IMR-90 (cell line): Measurements from ENCODE around the gene IQSEC1. TPM values are rescaled to one million over a fixed set of nuclear protein-coding genes. Genes with fewer than 3 reads are reported as not detected.

ENCODE experiments used
- ATAC-seq: fragments of 200-7000 bp; cut with Tn5 transposase; 2 replicates; pipeline ENCODE4 v1.9.1; 2020; ENCODE audit warnings: low read depth, mild to moderate bottlenecking, moderate library complexity
- BruUV-seq: library from RNA; stranded (reverse); fragments of 400-500 nt; replicated peaks from 2 replicates; lab custom pipeline; 2021; lab: Mats Ljungman, UMichigan
- CTCF ChIA-PET: fragments of 300-600 bp; formaldehyde crosslinking; extraction: SDS; loops from one replicate; lab custom pipeline; 2021; ENCODE audit warnings: antibody characterized with exemption; lab: Yijun Ruan, JAX
- POLR2A ChIA-PET: fragments of 300-600 bp; sonication (Branson Sonifier 250); formaldehyde crosslinking; loops from one replicate; lab custom pipeline; 2022; ENCODE audit warnings: antibody characterized with exemption; ENCODE audit not compliant: unreplicated experiment; lab: Charles Lee
- DNase-seq: peaks from one replicate; pipeline ENCODE4 v3.0.0; 2013
- H2AFZ ChIP-seq: replicated peaks from 2 replicates; pipeline ENCODE3; 2013; ENCODE audit warnings: low read length, mild to moderate bottlenecking; ENCODE audit not compliant: poor library complexity
- H2AK5ac ChIP-seq: 2 replicates; pipeline ENCODE4 v1.6.1; 2013; ENCODE audit warnings: low read depth, low read length, inconsistent platforms
- H2AK9ac ChIP-seq: replicated peaks from 2 replicates; pipeline ENCODE3; 2013; ENCODE audit warnings: mild to moderate bottlenecking, low read depth, low read length, moderate library complexity; ENCODE audit not compliant: poor library complexity
- H2BK120ac ChIP-seq: 2 replicates; pipeline ENCODE4 v1.6.1; 2013; ENCODE audit warnings: low read depth, low read length, inconsistent platforms
- H2BK15ac ChIP-seq: 3 replicates; pipeline ENCODE4 v1.6.1; 2013; ENCODE audit warnings: low read depth, low read length, inconsistent platforms
- H2BK20ac ChIP-seq: 2 replicates; pipeline ENCODE4 v1.6.1; 2013; ENCODE audit warnings: low read depth, mild to moderate bottlenecking, inconsistent platforms, low read length, moderate library complexity
- H2BK5ac ChIP-seq: 2 replicates; pipeline ENCODE4 v1.6.1; 2013; ENCODE audit warnings: mild to moderate bottlenecking, low read depth, low read length, inconsistent platforms; ENCODE audit not compliant: poor library complexity, severe bottlenecking
- H3K14ac ChIP-seq: replicated peaks from 2 replicates; pipeline ENCODE4 v1.6.1; 2013; ENCODE audit warnings: low read depth, low read length, inconsistent platforms
- H3K18ac ChIP-seq: 2 replicates; pipeline ENCODE4 v1.6.1; 2013; ENCODE audit warnings: low read depth, low read length, control low read depth
- H3K23ac ChIP-seq: 2 replicates; pipeline ENCODE4 v1.6.1; 2013; ENCODE audit warnings: low read depth, low read length, inconsistent platforms
- H3K27ac ChIP-seq: 2 replicates; pipeline ENCODE4 v1.5.1; 2013; ENCODE audit warnings: mild to moderate bottlenecking, control low read depth, low read length; ENCODE audit not compliant: insufficient read depth
- H3K27me3 ChIP-seq: 2 replicates; pipeline ENCODE4 v1.6.1; 2013; ENCODE audit warnings: low read length; ENCODE audit not compliant: control insufficient read depth, insufficient read depth
- H3K36me3 ChIP-seq: 2 replicates; pipeline ENCODE4 v1.6.1; 2013; ENCODE audit warnings: low read length, mixed read lengths; ENCODE audit not compliant: control insufficient read depth, insufficient read depth
- H3K4ac ChIP-seq: 2 replicates; pipeline ENCODE4 v1.6.1; 2013; ENCODE audit warnings: low read depth, low read length, inconsistent platforms
- H3K4me1 ChIP-seq: 2 replicates; pipeline ENCODE4 v1.6.1; 2013; ENCODE audit warnings: low read length, mixed read lengths; ENCODE audit not compliant: control insufficient read depth, insufficient read depth
- H3K4me2 ChIP-seq: 2 replicates; pipeline ENCODE4 v1.6.1; 2013; ENCODE audit warnings: low read depth, mild to moderate bottlenecking, control low read depth, low read length, moderate library complexity
- H3K4me3 ChIP-seq: 2 replicates; pipeline ENCODE4 v1.5.1; 2013; ENCODE audit warnings: low read depth, mild to moderate bottlenecking, control low read depth, low read length, moderate library complexity; ENCODE audit not compliant: insufficient read depth
- H3K56ac ChIP-seq: 2 replicates; pipeline ENCODE4 v1.6.1; 2013; ENCODE audit warnings: low read length, inconsistent platforms; ENCODE audit not compliant: insufficient read depth; ENCODE audit errors: extremely low read depth
- H3K79me1 ChIP-seq, 2 experiments: 2 replicates each; pipeline ENCODE4 v1.6.1; 2013; ENCODE audit warnings: low read length in 2 of 2, inconsistent platforms in 1 of 2, low read depth in 1 of 2
- H3K9ac ChIP-seq: 2 replicates; pipeline ENCODE4 v1.6.1; 2013; ENCODE audit warnings: low read depth, low read length, control low read depth
- H3K9me1 ChIP-seq: 2 replicates; pipeline ENCODE4 v1.6.1; 2013; ENCODE audit warnings: low read length, inconsistent platforms; ENCODE audit not compliant: insufficient read depth
- H3K9me3 ChIP-seq: 2 replicates; pipeline ENCODE4 v1.6.1; 2013; ENCODE audit warnings: low read length; ENCODE audit not compliant: control insufficient read depth, insufficient read depth
- H4K20me1 ChIP-seq: 2 replicates; pipeline ENCODE4 v1.6.1; 2013; ENCODE audit warnings: low read length, inconsistent platforms; ENCODE audit not compliant: insufficient read depth
- H4K5ac ChIP-seq: 2 replicates; pipeline ENCODE4 v1.6.1; 2013; ENCODE audit warnings: mild to moderate bottlenecking, low read depth, low read length, control low read depth
- H4K8ac ChIP-seq, 2 experiments: 2 replicates each; pipeline ENCODE4 v1.6.1; 2013; ENCODE audit warnings: low read depth in 2 of 2, low read length in 2 of 2, control low read depth in 1 of 2, inconsistent platforms in 1 of 2
- H4K91ac ChIP-seq: 2 replicates; pipeline ENCODE4 v1.6.1; 2013; ENCODE audit warnings: low read depth, low read length, inconsistent platforms; ENCODE audit not compliant: insufficient read depth
- BHLHE40 ChIP-seq: fragments of 150-350 bp; IDR thresholded peaks from 2 replicates; pipeline ENCODE4 v1.6.1; 2016; ENCODE audit warnings: mild to moderate bottlenecking, low read depth, low read length
- CEBPB ChIP-seq: IDR thresholded peaks from 2 replicates; pipeline ENCODE4 v1.6.1; 2012; ENCODE audit warnings: low read depth, low read length, improper control_type of control experiment
- CHD1 ChIP-seq: IDR thresholded peaks from 2 replicates; pipeline ENCODE4 v1.6.1; 2012; ENCODE audit warnings: low read depth, low read length, improper control_type of control experiment
- WGBS, 2 experiments: methylation state at CpG; one replicate each; pipeline versions ENCODE4 v1.1.5 to v1.1.7; 2013; ENCODE audit warnings: missing lambda C conversion rate in 2 of 2; ENCODE audit not compliant: insufficient read length in 1 of 2; ENCODE audit errors: extremely low coverage in 2 of 2; 5-methylcytosine and 5-hydroxymethylcytosine counted together
- dilution Hi-C: fragments of 300-500 bp; cut with HindIII; formaldehyde crosslinking; loops from one replicate; pipeline ENCODE4 v1.14.3; 2018; ENCODE audit warnings: low sequenced_read_pairs; ENCODE audit not compliant: unreplicated experiment
- in situ Hi-C: fragments of 300-500 bp; cut with MboI; formaldehyde crosslinking; loops from 3 replicates; pipeline ENCODE4 v1.14.3; 2019; ENCODE audit warnings: low sequenced_read_pairs, inconsistent platforms, mixed read lengths
- intact Hi-C: fragments of 100-400 bp; cut with micrococcal nuclease; formaldehyde crosslinking; loops from 2 replicates; pipeline ENCODE4 v1.10.0; 2022
- polyA plus RNA-seq, 3 experiments: library from polyadenylated mRNA; depleted of rRNA; stranded (reverse); fragments of >200 nt; gene quantifications; 2 replicates each; pipeline ENCODE4 v1.2.3, GENCODE V29; 2012; ENCODE audit warnings: low replicate concordance in 1 of 3
- total RNA-seq: library from RNA; depleted of rRNA; stranded (reverse); fragments of >200 nt; gene quantifications from 2 replicates; pipeline ENCODE4 v1.2.3, GENCODE V29; 2012

The IQSEC1 gene
- total and polyA plus RNA-seq, 2 of the 4 experiments (the other 2 are of a cell fraction): 5.9 to 11.9 TPM

GRCh38 chr3:13046569-13047274, 26.5 kb downstream of the IQSEC1 start:
- 71% methylated on average over 2 of the region's 15 CpGs; no CpG with 5 or more reads in 1 of the 2 experiments for WGBS, 2 experiments
- no peak overlapping the region for H3K23ac ChIP-seq
- H2BK15ac ChIP-seq: no peak overlapping the region
- no peaks in the 10 kb centered on the region for H3K79me1 ChIP-seq
- H3K27me3 ChIP-seq: peaks cover 38% of the 10 kb centered on the region
- no peak overlapping the region for H4K91ac ChIP-seq
- ChIA-PET CTCF (no interaction called here), POLR2A (no interaction called here)
- H2BK120ac ChIP-seq: no peak overlapping the region
- no peaks in the 10 kb centered on the region for H4K20me1 ChIP-seq
- H3K27ac ChIP-seq: no peak overlapping the region
- H4K5ac ChIP-seq: no peak overlapping the region
- no peak overlapping the region for H2AFZ ChIP-seq
- no peaks in the 10 kb centered on the region for H3K4me1 ChIP-seq
- no peak overlapping the region for H3K4me2 ChIP-seq
- no peak overlapping the region for H3K18ac ChIP-seq
- no peak overlapping the region for H2BK20ac ChIP-seq
- intact Hi-C loops: no loop called here
- H3K9me1 ChIP-seq: no peaks in the 10 kb centered on the region
- in situ Hi-C loops: no loop called here
- no peak overlapping the region for H3K14ac ChIP-seq
- no peak for DNase-seq
- dilution Hi-C loops: no loop called here
- no TSS peak for BruUV-seq
- H3K4ac ChIP-seq: no peak overlapping the region
- H3K4me3 ChIP-seq: no peak overlapping the region
- no peaks in the 10 kb centered on the region for H3K9me3 ChIP-seq
- no peak overlapping the region for H2BK5ac ChIP-seq
- no peak overlapping the region for H2AK5ac ChIP-seq
- H3K36me3 ChIP-seq: no peaks in the 10 kb centered on the region
- H3K9ac ChIP-seq: no peak overlapping the region
- H3K56ac ChIP-seq: no peak overlapping the region
- peak overlapping the region; percentile 23 for H2AK9ac ChIP-seq
- TF ChIP-seq BHLHE40 (no peak), CHD1 (no peak), CEBPB (no peak)
- H4K8ac ChIP-seq: no peak overlapping the region
- ATAC-seq: no peak
